Stimulated activated CD4-positive, alpha-beta T cell treated with anti-CD3 and anti-CD28 coated beads, Interleukin-2, amount 100 ng/mL, for 4 hours (primary cell): Measurements from ENCODE around the gene WNK1.
"Not testable (repeated sequence)": the region's sequence is repeated elsewhere in the genome, so short reads cannot be mapped to it uniquely, and the experiment has no call there.

ENCODE experiments used
- DNase-seq: peaks from one replicate; pipeline ENCODE4 v3.0.0-alpha.2; 2020; ENCODE audit warnings: low read depth

Gene WNK1

GRCh38 chr12:817941-818600, 65.7 kb downstream of the WNK1 start:
- no peak for DNase-seq

- no peak for DNase-seq
These were observed 66.4 kb downstream of the WNK1 start for GRCh38 chr12:818733-819132.

- DNase-seq, result no peak
These were observed 68.0 kb downstream of the WNK1 start for GRCh38 chr12:820336-820735.

GRCh38 chr12:823028-823698, 70.8 kb downstream of the WNK1 start:
- no peak for DNase-seq

GRCh38 chr12:826331-826730, 74.0 kb downstream of the WNK1 start:
- no peak for DNase-seq

- no peak for DNase-seq
These were observed 76.5 kb downstream of the WNK1 start for GRCh38 chr12:828726-829395.

GRCh38 chr12:830111-830867, 77.9 kb downstream of the WNK1 start:
- no peak for DNase-seq

- no peak for DNase-seq
These were observed 83.6 kb downstream of the WNK1 start for GRCh38 chr12:835754-836518.

- no peak for DNase-seq
These were observed 84.6 kb downstream of the WNK1 start for GRCh38 chr12:836952-837351.

- DNase-seq, result no peak
These were observed 85.2 kb downstream of the WNK1 start for GRCh38 chr12:837548-837947.

- no peak for DNase-seq
These were observed 91.2 kb downstream of the WNK1 start for GRCh38 chr12:843609-844008.

GRCh38 chr12:846421-846820, 94.0 kb downstream of the WNK1 start:
- DNase-seq, result no peak

- no peak for DNase-seq
These were observed 95.9 kb downstream of the WNK1 start for GRCh38 chr12:848173-848865.

GRCh38 chr12:848882-849527, 96.6 kb downstream of the WNK1 start:
- no peak for DNase-seq

- not testable (repeated sequence) for DNase-seq
These were observed 97.5 kb downstream of the WNK1 start for GRCh38 chr12:849733-850437.

GRCh38 chr12:851343-851742, 99.0 kb downstream of the WNK1 start:
- DNase-seq, result no peak

- no peak for DNase-seq
These were observed 99.5 kb downstream of the WNK1 start for GRCh38 chr12:851913-852312.

- no peak for DNase-seq
These were observed 100.5 kb downstream of the WNK1 start for GRCh38 chr12:852864-853263.

- no peak for DNase-seq
These were observed 105.2 kb downstream of the WNK1 start for GRCh38 chr12:857611-858010.

GRCh38 chr12:862303-862911, 110.0 kb downstream of the WNK1 start:
- no peak for DNase-seq
